ENCODE measurements around the gene ZBTB6. TPM values are rescaled to one million over a fixed set of nuclear protein-coding genes. Genes with fewer than 3 reads are reported as not detected.

Gene ZBTB6
- total RNA-seq, 3 donors from 2014 or later: 8.2 to 17.4 (median 11.1) TPM

DNA sequence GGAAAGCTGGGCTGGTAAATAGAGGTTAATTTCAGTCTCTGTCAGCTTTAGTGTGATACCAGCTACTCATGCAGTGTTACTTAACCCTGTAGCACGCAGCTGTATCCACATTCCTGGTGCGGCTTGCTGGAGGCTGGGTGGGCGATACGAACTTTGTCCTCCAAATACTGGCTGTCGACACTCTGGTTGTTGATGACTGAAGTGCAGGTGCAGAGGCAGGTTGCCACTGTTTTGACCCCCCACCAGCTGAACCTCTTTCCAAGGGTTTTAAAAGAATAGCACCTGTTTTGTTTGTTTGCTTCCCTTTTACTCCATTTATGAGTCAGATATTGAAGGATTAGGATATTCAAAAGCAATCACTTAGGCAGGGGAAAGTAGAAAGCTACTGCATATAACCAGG is 23.3 kb upstream of the ZBTB6 start:
- intact Hi-C loops (cut with DNase I; ENCODE audit: low total_unique reads): no loop called here
- no peak for DNase-seq (ENCODE audit: low spot score in 2 of 2)
- Histone ChIP-seq H3K36me3 (no peaks in the 10 kb centered on the region), H3K4me3 (no peak overlapping the region), H3K9me3 (no peaks in the 10 kb centered on the region), H3K4me1 (peaks cover 4 to 9% of the 10 kb centered on the region in 2 donors), H3K27me3 (no peaks in the 10 kb centered on the region), H3K27ac (no peak overlapping the region)
- TF ChIP-seq, protein P1, sequence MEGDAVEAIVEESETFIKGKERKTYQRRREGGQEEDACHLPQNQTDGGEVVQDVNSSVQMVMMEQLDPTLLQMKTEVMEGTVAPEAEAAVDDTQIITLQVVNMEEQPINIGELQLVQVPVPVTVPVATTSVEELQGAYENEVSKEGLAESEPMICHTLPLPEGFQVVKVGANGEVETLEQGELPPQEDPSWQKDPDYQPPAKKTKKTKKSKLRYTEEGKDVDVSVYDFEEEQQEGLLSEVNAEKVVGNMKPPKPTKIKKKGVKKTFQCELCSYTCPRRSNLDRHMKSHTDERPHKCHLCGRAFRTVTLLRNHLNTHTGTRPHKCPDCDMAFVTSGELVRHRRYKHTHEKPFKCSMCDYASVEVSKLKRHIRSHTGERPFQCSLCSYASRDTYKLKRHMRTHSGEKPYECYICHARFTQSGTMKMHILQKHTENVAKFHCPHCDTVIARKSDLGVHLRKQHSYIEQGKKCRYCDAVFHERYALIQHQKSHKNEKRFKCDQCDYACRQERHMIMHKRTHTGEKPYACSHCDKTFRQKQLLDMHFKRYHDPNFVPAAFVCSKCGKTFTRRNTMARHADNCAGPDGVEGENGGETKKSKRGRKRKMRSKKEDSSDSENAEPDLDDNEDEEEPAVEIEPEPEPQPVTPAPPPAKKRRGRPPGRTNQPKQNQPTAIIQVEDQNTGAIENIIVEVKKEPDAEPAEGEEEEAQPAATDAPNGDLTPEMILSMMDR (IDR thresholded peaks at IDR 0.05): no peak
- TF ChIP-seq POLR2AphosphoS5 (IDR thresholded peaks at IDR 0.05) (no peak), POLR2A (IDR thresholded peaks at IDR 0.05) (no peak)

DNA sequence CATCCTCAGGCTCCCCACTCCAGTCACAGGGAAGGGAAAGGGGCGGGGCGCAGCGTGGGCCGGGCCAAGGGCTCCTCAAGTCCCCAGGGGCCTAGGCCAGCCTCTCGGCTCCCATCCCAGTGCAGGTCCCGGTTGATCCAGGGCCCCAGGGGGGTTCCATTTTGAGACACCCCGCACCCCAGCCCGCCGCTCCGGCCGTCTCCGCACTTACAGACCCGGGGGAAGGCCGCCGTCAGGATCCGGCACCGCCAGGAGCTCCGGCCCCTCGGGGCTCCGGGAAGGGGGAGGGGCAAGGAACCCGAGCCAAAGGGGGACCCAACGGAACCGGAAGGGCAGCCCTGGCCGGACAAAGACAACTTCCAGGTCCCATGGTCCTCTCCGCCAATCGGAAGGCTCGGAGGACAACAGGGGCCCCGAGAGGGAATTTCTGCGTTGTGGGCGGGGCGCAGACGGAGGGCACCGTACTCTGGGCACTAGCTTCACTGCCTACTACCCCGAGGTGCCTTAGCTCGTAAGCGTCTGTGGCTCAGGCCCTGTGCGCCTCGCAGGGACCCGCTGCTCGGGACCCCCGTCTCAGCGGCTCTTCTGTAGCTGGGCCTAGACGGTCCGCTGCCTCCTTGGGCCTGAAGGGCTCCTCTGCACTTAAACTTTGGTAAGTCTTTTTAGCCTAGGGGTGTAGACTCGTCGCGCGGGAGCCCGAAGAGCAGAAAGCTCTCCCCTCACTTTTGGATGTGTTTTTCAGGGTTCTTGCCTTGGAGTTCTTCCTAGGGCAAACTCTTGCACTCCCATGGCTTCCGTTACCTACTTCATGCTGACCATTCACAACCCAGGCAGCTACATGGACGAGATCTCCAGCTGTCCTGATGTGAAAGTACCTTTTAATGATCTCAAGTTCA is 18.4 kb upstream of the ZBTB6 start, which contains the start of gene ZBTB26:
Gene ZBTB26 (minus strand): TSS at position 287 of the 896 bp plus-strand sequence. CDS start 11,578 bp downstream, outside the sequence.
- no peaks in the 10 kb centered on the region for H3K36me3 ChIP-seq
- intact Hi-C loops (cut with DNase I; ENCODE audit: low total_unique reads): no loop called here
- H3K9me3 ChIP-seq: no peaks in the 10 kb centered on the region
- peak within 1 kb of the TSS; percentile 78 to 98 (median 89) for H3K4me3 ChIP-seq
- DNase-seq (ENCODE audit: low spot score in 2 of 2): peak; percentile 89
- H3K27me3 ChIP-seq: no peaks in the 10 kb centered on the region
- TF ChIP-seq POLR2AphosphoS5 (IDR thresholded peaks at IDR 0.05): peak in 2 of 3 donors; percentile 74 to 85
- TF ChIP-seq, protein P1 (IDR thresholded peaks at IDR 0.05): no peak
- peak within 1 kb of the TSS; percentile 87 to 93 for H3K27ac ChIP-seq
- peaks cover 4 to 9% of the 10 kb centered on the region in 2 donors for H3K4me1 ChIP-seq

DNA sequence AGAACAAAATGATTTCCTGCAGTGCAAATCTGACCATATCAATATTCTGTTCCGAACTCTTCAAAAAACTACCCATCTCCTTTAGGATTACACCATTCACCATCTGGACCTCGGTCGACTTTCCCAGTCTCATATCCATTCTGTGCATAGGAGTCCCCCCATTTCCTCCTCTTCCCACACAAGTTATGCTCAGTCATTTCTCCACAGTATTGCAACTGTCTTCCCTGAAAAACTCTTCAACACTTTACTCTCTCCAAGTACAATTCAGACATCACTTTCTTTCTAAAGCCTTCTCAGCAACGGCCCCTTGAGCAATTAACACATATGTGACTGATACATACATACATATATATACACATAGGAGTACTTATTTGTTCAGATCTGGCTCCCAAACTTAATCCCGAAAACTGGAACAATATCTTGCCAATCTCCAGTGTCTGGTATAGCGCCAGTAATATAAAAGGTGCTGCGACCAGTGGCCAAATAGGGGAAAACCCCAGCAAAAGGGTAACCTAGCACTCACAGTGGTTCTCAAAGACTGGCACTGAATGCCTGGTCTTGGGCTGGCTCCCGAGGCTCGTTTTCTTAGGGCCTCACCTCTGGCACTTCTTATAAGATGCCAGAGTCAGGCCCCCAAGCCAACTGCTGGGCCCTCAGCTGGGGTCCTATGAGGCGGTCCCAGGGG is 17.6 kb upstream of the ZBTB6 start:
- Histone ChIP-seq H3K4me3 (peak overlapping the region; percentile 78 to 98 (median 89)), H3K4me1 (peaks cover 4 to 9% of the 10 kb centered on the region in 2 donors)

DNA sequence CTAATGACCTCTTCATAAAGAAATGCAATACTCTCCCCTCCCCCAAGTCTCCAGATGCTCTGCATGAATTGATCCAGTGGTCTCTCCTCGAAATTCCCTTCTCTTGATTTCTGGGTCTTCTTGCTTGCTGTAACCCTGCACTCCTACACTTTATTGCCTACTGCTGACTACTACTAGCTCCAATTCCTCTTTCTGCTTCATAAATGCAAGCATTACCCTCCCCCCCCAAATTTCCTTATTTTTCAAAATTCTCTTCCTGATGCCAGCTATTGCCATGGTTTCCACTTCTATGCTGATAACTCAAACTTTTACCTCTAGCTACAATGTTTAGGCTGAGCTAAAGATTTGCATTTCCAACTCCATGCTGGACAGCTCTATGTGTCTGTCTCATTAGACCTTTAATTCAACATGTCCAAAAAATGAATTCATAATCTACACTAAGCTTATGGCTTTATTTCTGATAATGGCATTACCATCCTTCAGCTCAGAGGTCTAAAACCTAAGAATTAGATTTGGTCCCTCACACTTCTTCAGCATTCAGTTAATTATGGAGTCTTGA is 16.8 kb upstream of the ZBTB6 start:
- intact Hi-C loops (cut with DNase I; ENCODE audit: low total_unique reads): no loop called here
- H3K4me1 ChIP-seq: peaks cover 4 to 9% of the 10 kb centered on the region in 2 donors
- no peaks in the 10 kb centered on the region for H3K27me3 ChIP-seq
- H3K9me3 ChIP-seq: no peaks in the 10 kb centered on the region
- H3K36me3 ChIP-seq: no peaks in the 10 kb centered on the region
- H3K27ac ChIP-seq: no peak overlapping the region
- no peak for TF ChIP-seq POLR2A (IDR thresholded peaks at IDR 0.05)
- TF ChIP-seq POLR2AphosphoS5 (IDR thresholded peaks at IDR 0.05): no peak
- TF ChIP-seq, protein P1 (IDR thresholded peaks at IDR 0.05): no peak
- DNase-seq (ENCODE audit: low spot score in 2 of 2): no peak
- H3K4me3 ChIP-seq: no peak overlapping the region

More for the DNA sequence above, 17.6 kb upstream of the ZBTB6 start:
- no peaks in the 10 kb centered on the region for H3K9me3 ChIP-seq
- intact Hi-C loops (cut with DNase I; ENCODE audit: low total_unique reads): no loop called here
- DNase-seq (ENCODE audit: low spot score in 2 of 2): no peak
- H3K27ac ChIP-seq: peak overlapping the region; percentile 87 to 93
- no peaks in the 10 kb centered on the region for H3K36me3 ChIP-seq
- no peaks in the 10 kb centered on the region for H3K27me3 ChIP-seq
- TF ChIP-seq, protein P1 (IDR thresholded peaks at IDR 0.05): no peak
- no peak for TF ChIP-seq POLR2A (IDR thresholded peaks at IDR 0.05)
- TF ChIP-seq POLR2AphosphoS5 (IDR thresholded peaks at IDR 0.05): no peak

All from breast epithelium (tissue), 4 donors.